ENCODE data around the gene HLA-DPB1. TPM values are rescaled to one million over a fixed set of nuclear protein-coding genes. Genes with fewer than 3 reads are reported as not detected.

The HLA-DPB1 gene
- polyA plus RNA-seq, 1 donor from 2014 or later, result 2.3 TPM

DNA sequence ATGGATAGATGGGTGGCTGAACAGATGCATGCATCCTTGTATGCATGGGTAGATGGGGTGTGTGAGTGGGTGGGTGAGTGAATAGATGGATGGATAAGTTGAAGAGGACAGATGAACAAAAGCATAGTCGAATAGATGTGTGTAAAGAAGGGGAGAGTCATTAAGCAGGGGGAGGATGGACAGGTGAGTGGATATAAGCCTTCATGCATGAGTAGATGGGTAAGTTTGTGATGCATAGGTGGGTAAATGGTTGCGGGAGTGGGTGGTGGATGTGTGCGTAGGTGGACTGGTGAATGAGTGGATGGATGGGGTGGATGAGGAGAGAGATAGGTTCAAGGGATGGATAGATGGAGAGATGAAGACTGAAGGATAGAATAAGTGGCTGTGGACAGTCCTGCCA is 29.6 kb downstream of the HLA-DPB1 start:
- Histone ChIP-seq H3K9ac (ENCODE audit: low read length) (no peak overlapping the region), H3F3A (ENCODE audit: insufficient read depth, low read length, poor library complexity, severe bottlenecking) (no peaks in the 10 kb centered on the region), H3K9me2 (ENCODE audit: insufficient read depth, low read length) (no peaks in the 10 kb centered on the region), H3K36me3 (ENCODE audit: insufficient read depth, low read length) (no peaks in the 10 kb centered on the region), H3K79me2 (replicated peaks; ENCODE audit: insufficient read depth, low read length) (no peaks in the 10 kb centered on the region), H3K27ac (ENCODE audit: low read length) (no peak overlapping the region), H3K4me3 (ENCODE audit: low read length) (no peak overlapping the region), H3K9me3 (ENCODE audit: low read length) (no peaks in the 10 kb centered on the region), H2AFZ (ENCODE audit: low read depth, low read length) (no peak overlapping the region), H4K20me1 (ENCODE audit: insufficient read depth) (no peaks in the 10 kb centered on the region), H3K27me3 (ENCODE audit: insufficient read depth, low read depth, low read length) (peaks cover 10% of the 10 kb centered on the region), H3K4me2 (ENCODE audit: low read length) (no peak overlapping the region)
- no peak for TF ChIP-seq RAD21 (conservative IDR thresholded peaks at IDR 0.05)
- TF ChIP-seq SMC3 (conservative IDR thresholded peaks at IDR 0.05; ENCODE audit: poor library complexity), result no peak
- TF ChIP-seq TAF1 (IDR thresholded peaks at IDR 0.05; ENCODE audit: low read depth), result no peak
- TF ChIP-seq POLR2AphosphoS5 (IDR thresholded peaks at IDR 0.05), result no peak

- H2AFZ ChIP-seq (ENCODE audit: low read depth, low read length), result no peak overlapping the region
- H3K9me2 ChIP-seq (ENCODE audit: insufficient read depth, low read length), result no peaks in the 10 kb centered on the region
- H4K20me1 ChIP-seq (ENCODE audit: insufficient read depth), result no peaks in the 10 kb centered on the region
- H3K27ac ChIP-seq (ENCODE audit: low read length), result no peak overlapping the region
- no peaks in the 10 kb centered on the region for H3K79me2 ChIP-seq (replicated peaks; ENCODE audit: insufficient read depth, low read length)
- no peak overlapping the region for H3K9ac ChIP-seq (ENCODE audit: low read length)
- H3F3A ChIP-seq (ENCODE audit: insufficient read depth, low read length, poor library complexity, severe bottlenecking), result no peaks in the 10 kb centered on the region
- no peaks in the 10 kb centered on the region for H3K9me3 ChIP-seq (ENCODE audit: low read length)
- no peak overlapping the region for H3K4me2 ChIP-seq (ENCODE audit: low read length)
- H3K4me3 ChIP-seq (ENCODE audit: low read length), result no peak overlapping the region
- TF ChIP-seq, protein P1, sequence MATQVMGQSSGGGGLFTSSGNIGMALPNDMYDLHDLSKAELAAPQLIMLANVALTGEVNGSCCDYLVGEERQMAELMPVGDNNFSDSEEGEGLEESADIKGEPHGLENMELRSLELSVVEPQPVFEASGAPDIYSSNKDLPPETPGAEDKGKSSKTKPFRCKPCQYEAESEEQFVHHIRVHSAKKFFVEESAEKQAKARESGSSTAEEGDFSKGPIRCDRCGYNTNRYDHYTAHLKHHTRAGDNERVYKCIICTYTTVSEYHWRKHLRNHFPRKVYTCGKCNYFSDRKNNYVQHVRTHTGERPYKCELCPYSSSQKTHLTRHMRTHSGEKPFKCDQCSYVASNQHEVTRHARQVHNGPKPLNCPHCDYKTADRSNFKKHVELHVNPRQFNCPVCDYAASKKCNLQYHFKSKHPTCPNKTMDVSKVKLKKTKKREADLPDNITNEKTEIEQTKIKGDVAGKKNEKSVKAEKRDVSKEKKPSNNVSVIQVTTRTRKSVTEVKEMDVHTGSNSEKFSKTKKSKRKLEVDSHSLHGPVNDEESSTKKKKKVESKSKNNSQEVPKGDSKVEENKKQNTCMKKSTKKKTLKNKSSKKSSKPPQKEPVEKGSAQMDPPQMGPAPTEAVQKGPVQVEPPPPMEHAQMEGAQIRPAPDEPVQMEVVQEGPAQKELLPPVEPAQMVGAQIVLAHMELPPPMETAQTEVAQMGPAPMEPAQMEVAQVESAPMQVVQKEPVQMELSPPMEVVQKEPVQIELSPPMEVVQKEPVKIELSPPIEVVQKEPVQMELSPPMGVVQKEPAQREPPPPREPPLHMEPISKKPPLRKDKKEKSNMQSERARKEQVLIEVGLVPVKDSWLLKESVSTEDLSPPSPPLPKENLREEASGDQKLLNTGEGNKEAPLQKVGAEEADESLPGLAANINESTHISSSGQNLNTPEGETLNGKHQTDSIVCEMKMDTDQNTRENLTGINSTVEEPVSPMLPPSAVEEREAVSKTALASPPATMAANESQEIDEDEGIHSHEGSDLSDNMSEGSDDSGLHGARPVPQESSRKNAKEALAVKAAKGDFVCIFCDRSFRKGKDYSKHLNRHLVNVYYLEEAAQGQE (IDR thresholded peaks at IDR 0.05; ENCODE audit: borderline replicate concordance), result no peak
- TF ChIP-seq EP300 (conservative IDR thresholded peaks at IDR 0.05; ENCODE audit: poor library complexity, severe bottlenecking), result no peak
- TF ChIP-seq EZH2 (IDR thresholded peaks at IDR 0.05; ENCODE audit: borderline replicate concordance, insufficient read depth, low read length, poor library complexity, severe bottlenecking), result no peak
- TF ChIP-seq CTCF (IDR thresholded peaks at IDR 0.05; ENCODE audit: poor library complexity, severe bottlenecking), result no peak
- TF ChIP-seq RAD21 (conservative IDR thresholded peaks at IDR 0.05), result no peak
- no peak for TF ChIP-seq MXI1 (conservative IDR thresholded peaks at IDR 0.05; ENCODE audit: poor library complexity, severe bottlenecking)
- TF ChIP-seq TAF1 (IDR thresholded peaks at IDR 0.05; ENCODE audit: low read depth), result no peak
- TF ChIP-seq SMC3 (conservative IDR thresholded peaks at IDR 0.05; ENCODE audit: poor library complexity), result no peak
- no peak for TF ChIP-seq POLR2AphosphoS5 (IDR thresholded peaks at IDR 0.05)
- H3K36me3 ChIP-seq (ENCODE audit: insufficient read depth, low read length), result no peaks in the 10 kb centered on the region
- H3K27me3 ChIP-seq (ENCODE audit: insufficient read depth, low read depth, low read length), result peaks cover 10% of the 10 kb centered on the region
Measured at GRCh38 chr6:33105916-33106871, 30.4 kb downstream of the HLA-DPB1 start.

Data from neural cell (in vitro differentiated cells).